IMR-90 (cell line): ENCODE results near the gene EXOC3L4. TPM values are rescaled to one million over a fixed set of nuclear protein-coding genes. Genes with fewer than 3 reads are reported as not detected.
A peak's percentile ranks its signal among the peaks of the same experiment; 100 is the strongest.

ENCODE experiments used
- ATAC-seq: fragments of 200-7000 bp; cut with Tn5 transposase; 2 replicates; pipeline ENCODE4 v1.9.1; 2020; ENCODE audit warnings: low read depth, mild to moderate bottlenecking, moderate library complexity
- BruUV-seq: library from RNA; stranded (reverse); fragments of 400-500 nt; replicated peaks from 2 replicates; lab custom pipeline; 2021; lab: Mats Ljungman, UMichigan
- CTCF ChIA-PET: fragments of 300-600 bp; formaldehyde crosslinking; extraction: SDS; loops from one replicate; lab custom pipeline; 2021; ENCODE audit warnings: antibody characterized with exemption; lab: Yijun Ruan, JAX
- POLR2A ChIA-PET: fragments of 300-600 bp; sonication (Branson Sonifier 250); formaldehyde crosslinking; loops from one replicate; lab custom pipeline; 2022; ENCODE audit warnings: antibody characterized with exemption; ENCODE audit not compliant: unreplicated experiment; lab: Charles Lee
- DNase-seq: peaks from one replicate; pipeline ENCODE4 v3.0.0; 2013
- H2AFZ ChIP-seq: replicated peaks from 2 replicates; pipeline ENCODE3; 2013; ENCODE audit warnings: low read length, mild to moderate bottlenecking; ENCODE audit not compliant: poor library complexity
- H2AK5ac ChIP-seq: 2 replicates; pipeline ENCODE4 v1.6.1; 2013; ENCODE audit warnings: low read depth, low read length, inconsistent platforms
- H2AK9ac ChIP-seq: replicated peaks from 2 replicates; pipeline ENCODE3; 2013; ENCODE audit warnings: mild to moderate bottlenecking, low read depth, low read length, moderate library complexity; ENCODE audit not compliant: poor library complexity
- H2BK120ac ChIP-seq: 2 replicates; pipeline ENCODE4 v1.6.1; 2013; ENCODE audit warnings: low read depth, low read length, inconsistent platforms
- H2BK15ac ChIP-seq: 3 replicates; pipeline ENCODE4 v1.6.1; 2013; ENCODE audit warnings: low read depth, low read length, inconsistent platforms
- H2BK20ac ChIP-seq: 2 replicates; pipeline ENCODE4 v1.6.1; 2013; ENCODE audit warnings: low read depth, mild to moderate bottlenecking, inconsistent platforms, low read length, moderate library complexity
- H2BK5ac ChIP-seq: 2 replicates; pipeline ENCODE4 v1.6.1; 2013; ENCODE audit warnings: mild to moderate bottlenecking, low read depth, low read length, inconsistent platforms; ENCODE audit not compliant: poor library complexity, severe bottlenecking
- H3K14ac ChIP-seq: replicated peaks from 2 replicates; pipeline ENCODE4 v1.6.1; 2013; ENCODE audit warnings: low read depth, low read length, inconsistent platforms
- H3K18ac ChIP-seq: 2 replicates; pipeline ENCODE4 v1.6.1; 2013; ENCODE audit warnings: low read depth, low read length, control low read depth
- H3K23ac ChIP-seq: 2 replicates; pipeline ENCODE4 v1.6.1; 2013; ENCODE audit warnings: low read depth, low read length, inconsistent platforms
- H3K27ac ChIP-seq: 2 replicates; pipeline ENCODE4 v1.5.1; 2013; ENCODE audit warnings: mild to moderate bottlenecking, control low read depth, low read length; ENCODE audit not compliant: insufficient read depth
- H3K27me3 ChIP-seq: 2 replicates; pipeline ENCODE4 v1.6.1; 2013; ENCODE audit warnings: low read length; ENCODE audit not compliant: control insufficient read depth, insufficient read depth
- H3K36me3 ChIP-seq: 2 replicates; pipeline ENCODE4 v1.6.1; 2013; ENCODE audit warnings: low read length, mixed read lengths; ENCODE audit not compliant: control insufficient read depth, insufficient read depth
- H3K4ac ChIP-seq: 2 replicates; pipeline ENCODE4 v1.6.1; 2013; ENCODE audit warnings: low read depth, low read length, inconsistent platforms
- H3K4me1 ChIP-seq: 2 replicates; pipeline ENCODE4 v1.6.1; 2013; ENCODE audit warnings: low read length, mixed read lengths; ENCODE audit not compliant: control insufficient read depth, insufficient read depth
- H3K4me2 ChIP-seq: 2 replicates; pipeline ENCODE4 v1.6.1; 2013; ENCODE audit warnings: low read depth, mild to moderate bottlenecking, control low read depth, low read length, moderate library complexity
- H3K4me3 ChIP-seq: 2 replicates; pipeline ENCODE4 v1.5.1; 2013; ENCODE audit warnings: low read depth, mild to moderate bottlenecking, control low read depth, low read length, moderate library complexity; ENCODE audit not compliant: insufficient read depth
- H3K56ac ChIP-seq: 2 replicates; pipeline ENCODE4 v1.6.1; 2013; ENCODE audit warnings: low read length, inconsistent platforms; ENCODE audit not compliant: insufficient read depth; ENCODE audit errors: extremely low read depth
- H3K79me1 ChIP-seq, 2 experiments: 2 replicates each; pipeline ENCODE4 v1.6.1; 2013; ENCODE audit warnings: low read length in 2 of 2, inconsistent platforms in 1 of 2, low read depth in 1 of 2
- H3K9ac ChIP-seq: 2 replicates; pipeline ENCODE4 v1.6.1; 2013; ENCODE audit warnings: low read depth, low read length, control low read depth
- H3K9me1 ChIP-seq: 2 replicates; pipeline ENCODE4 v1.6.1; 2013; ENCODE audit warnings: low read length, inconsistent platforms; ENCODE audit not compliant: insufficient read depth
- H3K9me3 ChIP-seq: 2 replicates; pipeline ENCODE4 v1.6.1; 2013; ENCODE audit warnings: low read length; ENCODE audit not compliant: control insufficient read depth, insufficient read depth
- H4K20me1 ChIP-seq: 2 replicates; pipeline ENCODE4 v1.6.1; 2013; ENCODE audit warnings: low read length, inconsistent platforms; ENCODE audit not compliant: insufficient read depth
- H4K5ac ChIP-seq: 2 replicates; pipeline ENCODE4 v1.6.1; 2013; ENCODE audit warnings: mild to moderate bottlenecking, low read depth, low read length, control low read depth
- H4K8ac ChIP-seq, 2 experiments: 2 replicates each; pipeline ENCODE4 v1.6.1; 2013; ENCODE audit warnings: low read depth in 2 of 2, low read length in 2 of 2, control low read depth in 1 of 2, inconsistent platforms in 1 of 2
- H4K91ac ChIP-seq: 2 replicates; pipeline ENCODE4 v1.6.1; 2013; ENCODE audit warnings: low read depth, low read length, inconsistent platforms; ENCODE audit not compliant: insufficient read depth
- MAZ ChIP-seq: IDR thresholded peaks from 2 replicates; pipeline ENCODE4 v1.6.1; 2012; ENCODE audit warnings: low read depth, mild to moderate bottlenecking, low read length, improper control_type of control experiment, moderate library complexity, borderline replicate concordance
- WGBS, 2 experiments: methylation state at CpG; one replicate each; pipeline versions ENCODE4 v1.1.5 to v1.1.7; 2013; ENCODE audit warnings: missing lambda C conversion rate in 2 of 2; ENCODE audit not compliant: insufficient read length in 1 of 2; ENCODE audit errors: extremely low coverage in 2 of 2; 5-methylcytosine and 5-hydroxymethylcytosine counted together
- dilution Hi-C: fragments of 300-500 bp; cut with HindIII; formaldehyde crosslinking; loops from one replicate; pipeline ENCODE4 v1.14.3; 2018; ENCODE audit warnings: low sequenced_read_pairs; ENCODE audit not compliant: unreplicated experiment
- in situ Hi-C: fragments of 300-500 bp; cut with MboI; formaldehyde crosslinking; loops from 3 replicates; pipeline ENCODE4 v1.14.3; 2019; ENCODE audit warnings: low sequenced_read_pairs, inconsistent platforms, mixed read lengths
- intact Hi-C: fragments of 100-400 bp; cut with micrococcal nuclease; formaldehyde crosslinking; loops from 2 replicates; pipeline ENCODE4 v1.10.0; 2022
- polyA plus RNA-seq, 3 experiments: library from polyadenylated mRNA; depleted of rRNA; stranded (reverse); fragments of >200 nt; gene quantifications; 2 replicates each; pipeline ENCODE4 v1.2.3, GENCODE V29; 2012; ENCODE audit warnings: low replicate concordance in 1 of 3
- total RNA-seq: library from RNA; depleted of rRNA; stranded (reverse); fragments of >200 nt; gene quantifications from 2 replicates; pipeline ENCODE4 v1.2.3, GENCODE V29; 2012

The EXOC3L4 gene
- total and polyA plus RNA-seq, 2 of the 4 experiments (the other 2 are of a cell fraction), result not detected

- H3K4me1 ChIP-seq, result peaks cover 3% of the 10 kb centered on the region; the same call in 1 of the 2 replicates
- H2AFZ ChIP-seq, result no peak overlapping the region
- no peak overlapping the region for H2BK120ac ChIP-seq
- no peaks in the 10 kb centered on the region for H3K36me3 ChIP-seq
- no peak for TF ChIP-seq MAZ
- H3K4me2 ChIP-seq, result no peak overlapping the region
- WGBS, 2 experiments, result 28% methylated on average over 52 of the region's 85 CpGs; no CpG with 5 or more reads in 1 of the 2 experiments
- no peak overlapping the region for H2AK5ac ChIP-seq
- no peaks in the 10 kb centered on the region for H3K9me1 ChIP-seq
- dilution Hi-C loops, result no loop called here
- H4K5ac ChIP-seq, result no peak overlapping the region
- no peak overlapping the region for H4K91ac ChIP-seq
- DNase-seq (no peak), ATAC-seq (no peak)
- H2BK20ac ChIP-seq, result no peak overlapping the region
- no peak overlapping the region for H2BK15ac ChIP-seq
- no peaks in the 10 kb centered on the region for H3K9me3 ChIP-seq
- H2AK9ac ChIP-seq, result peak overlapping the region; percentile 65
- H3K27me3 ChIP-seq, result peaks cover 57% of the 10 kb centered on the region
- H3K79me1 ChIP-seq, result no peaks in the 10 kb centered on the region
- no peak overlapping the region for H3K9ac ChIP-seq
- no peaks in the 10 kb centered on the region; the same call in 1 of the 2 replicates for H4K20me1 ChIP-seq
- in situ Hi-C loops, result no loop called here
- POLR2A ChIA-PET, result no interaction called here
- no peak overlapping the region for H3K23ac ChIP-seq
- H3K4me3 ChIP-seq, result no peak overlapping the region
- no peak overlapping the region for H3K14ac ChIP-seq
- CTCF ChIA-PET, result no interaction called here
- no peak overlapping the region for H2BK5ac ChIP-seq
- intact Hi-C loops, result no loop called here
- H3K27ac ChIP-seq, result no peak overlapping the region
- BruUV-seq, result no TSS peak
- no peak overlapping the region for H3K56ac ChIP-seq
- H3K18ac ChIP-seq, result no peak overlapping the region
- H3K4ac ChIP-seq, result no peak overlapping the region
- H4K8ac ChIP-seq, result no peak overlapping the region
Measured at GRCh38 chr14:103101963-103102688, 7.6 kb downstream of the EXOC3L4 start.
